Motor neuron (in vitro differentiated cells): Measurements from ENCODE around the gene ZNF106. TPM values are rescaled to one million over a fixed set of nuclear protein-coding genes. Genes with fewer than 3 reads are reported as not detected.

Source experiments
- ATAC-seq, 8 experiments: fragments of 200-7000 bp; cut with Tn5 transposase; replicated peaks in 6 of 8; 2 replicates each; pipeline ENCODE4 v1.8.0; 2021; ENCODE audit warnings: mild to moderate bottlenecking in 8 of 8, moderate library complexity in 8 of 8
- H3K27ac ChIP-seq, 2 donors: fragments of 250-450 bp; sonication (Bioruptor Pico); 2 replicates each; pipeline ENCODE4 v1.9.0; 2021; ENCODE audit warnings: antibody characterized with exemption in 2 of 2, mild to moderate bottlenecking in 2 of 2, moderate library complexity in 1 of 2
- H3K4me1 ChIP-seq, 2 donors: fragments of 250-450 bp; sonication (Bioruptor Pico); replicated peaks in 1 of 2; 2 replicates each; pipeline ENCODE4 v1.6.1; 2021; ENCODE audit warnings: antibody characterized with exemption in 2 of 2, mild to moderate bottlenecking in 2 of 2, moderate library complexity in 1 of 2
- H3K4me3 ChIP-seq, 5 donors: fragments of 250-450 bp; sonication (Bioruptor Pico); 2 replicates each; pipeline ENCODE4 v1.9.0; 2021; ENCODE audit warnings: antibody characterized with exemption in 5 of 5, mild to moderate bottlenecking in 5 of 5, moderate library complexity in 4 of 5
- WGBS, 10 experiments: fragments of 450-650 bp; shearing (Covaris generic); methylation state at CpG; one replicate each; pipeline ENCODE4 v1.0.0; 2022; 5-methylcytosine and 5-hydroxymethylcytosine counted together
- in situ Hi-C, 9 experiments: fragments of 400-800 bp; cut with MboI; loops; one replicate each; pipeline ENCODE4 v1.15.0; 2021; ENCODE audit warnings: low sequenced_read_pairs in 9 of 9, low pct_unique_long_range_greater_than_20kb in 2 of 9; ENCODE audit not compliant: unreplicated experiment in 9 of 9
- total RNA-seq, 8 experiments: library from RNA; unstranded; fragments of 300-600 nt; gene quantifications; 2 replicates each; pipeline versions ENCODE4 v1.2.3 to v1.2.4, GENCODE V29; 2022

The ZNF106 gene
- total RNA-seq, 8 experiments from 2014 or later: 15.1 to 101 (median 33.4) TPM

- ATAC-seq: no peak
- no peaks in the 10 kb centered on the region for H3K4me1 ChIP-seq
- no peak overlapping the region for H3K4me3 ChIP-seq
- WGBS, 10 experiments: 10 to 100% (median 90%) methylated on average over 1 to 5 of the region's 5 CpGs; no CpG with 5 or more reads in 3 of the 10 experiments
- in situ Hi-C loops: no loop called here
- no peak overlapping the region for H3K27ac ChIP-seq
Observed at GRCh38 chr15:42367041-42367440, 123.9 kb downstream of the ZNF106 start.

DNA sequence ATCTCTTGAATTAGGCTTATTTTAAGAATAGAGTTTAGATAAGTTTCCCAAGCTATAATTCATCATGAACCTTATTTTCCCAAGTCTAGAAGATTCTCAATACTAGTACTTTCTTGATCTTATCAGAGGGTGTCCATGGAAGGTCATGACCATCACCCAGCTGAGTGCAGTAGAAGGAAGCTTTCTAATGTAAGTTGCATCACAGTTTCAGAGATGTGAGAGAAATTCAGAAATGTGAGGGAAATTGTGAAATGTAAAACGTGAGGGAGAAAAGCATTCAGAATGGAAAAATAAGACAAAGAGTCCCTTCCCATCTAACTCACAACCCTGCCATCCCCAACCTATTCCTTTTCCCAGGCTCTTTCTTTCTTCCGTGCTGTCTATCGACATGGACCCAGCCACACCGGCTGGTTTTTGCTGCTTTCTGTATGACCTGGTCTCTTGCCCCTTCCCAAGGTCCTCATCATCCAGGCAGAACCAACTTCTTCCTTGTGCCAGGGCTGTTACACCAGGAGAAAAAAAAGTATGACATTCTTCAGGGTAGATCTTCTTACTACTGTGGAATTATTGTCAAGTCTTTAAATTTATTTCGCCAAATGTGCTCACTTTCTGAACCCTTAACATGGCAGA, 124.9 kb downstream of the ZNF106 start:
- no peak overlapping the region for H3K4me3 ChIP-seq
- H3K27ac ChIP-seq: no peak overlapping the region
- in situ Hi-C loops: no loop called here
- ATAC-seq: no peak
- H3K4me1 ChIP-seq: no peaks in the 10 kb centered on the region
- WGBS, 10 experiments: 76 to 100% (median 86%) methylated on average over 1 to 5 of the region's 5 CpGs; no CpG with 5 or more reads in 1 of the 10 experiments

DNA sequence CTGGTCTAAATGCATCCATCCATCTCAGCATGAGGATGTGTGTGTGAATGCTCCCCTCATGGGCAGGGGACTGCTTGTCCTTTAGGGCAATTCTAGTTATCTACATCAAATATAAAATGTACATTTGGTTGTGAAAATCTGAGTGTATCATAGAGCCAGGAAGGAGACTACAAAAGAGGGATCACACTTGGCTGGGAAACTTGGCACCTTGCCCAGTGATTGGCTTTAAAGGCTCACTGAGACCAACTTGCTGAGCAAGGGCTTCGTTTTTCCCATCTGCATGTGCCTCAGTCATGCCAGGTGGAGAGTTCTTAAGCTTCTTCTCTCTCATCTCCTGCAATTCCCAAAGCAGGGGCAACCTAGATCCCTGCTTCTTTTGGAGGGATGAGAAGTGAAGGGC, 126.4 kb downstream of the ZNF106 start:
- 14 to 71% (median 40%) methylated on average over 1 of the region's 1 CpG; no CpG with 5 or more reads in 6 of the 10 experiments for WGBS, 10 experiments
- in situ Hi-C loops: no loop called here
- peak in 1 of 8 experiments; percentile 27 for ATAC-seq
- Histone ChIP-seq H3K27ac (no peak overlapping the region), H3K4me3 (no peak overlapping the region), H3K4me1 (no peaks in the 10 kb centered on the region)

DNA sequence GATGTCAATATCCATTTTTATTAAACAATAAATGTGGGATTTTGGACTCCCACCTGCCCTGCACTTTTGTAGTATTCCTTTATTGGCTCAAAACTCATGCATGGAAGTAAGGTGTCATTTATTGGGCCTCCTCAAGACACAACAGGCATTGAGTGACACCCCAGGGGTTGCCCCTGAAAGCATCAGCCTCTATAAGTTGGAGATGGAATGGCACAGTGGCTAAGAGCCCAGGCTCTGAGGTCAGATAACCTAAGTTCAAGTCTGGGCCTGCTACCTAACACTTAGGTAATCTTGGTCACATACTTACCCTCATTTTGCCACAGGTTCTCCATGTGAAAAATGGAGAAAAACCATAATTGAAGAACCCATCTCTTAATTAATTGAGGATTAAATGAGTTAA, 127.0 kb downstream of the ZNF106 start:
- ATAC-seq: no peak
- no peaks in the 10 kb centered on the region for H3K4me1 ChIP-seq

DNA sequence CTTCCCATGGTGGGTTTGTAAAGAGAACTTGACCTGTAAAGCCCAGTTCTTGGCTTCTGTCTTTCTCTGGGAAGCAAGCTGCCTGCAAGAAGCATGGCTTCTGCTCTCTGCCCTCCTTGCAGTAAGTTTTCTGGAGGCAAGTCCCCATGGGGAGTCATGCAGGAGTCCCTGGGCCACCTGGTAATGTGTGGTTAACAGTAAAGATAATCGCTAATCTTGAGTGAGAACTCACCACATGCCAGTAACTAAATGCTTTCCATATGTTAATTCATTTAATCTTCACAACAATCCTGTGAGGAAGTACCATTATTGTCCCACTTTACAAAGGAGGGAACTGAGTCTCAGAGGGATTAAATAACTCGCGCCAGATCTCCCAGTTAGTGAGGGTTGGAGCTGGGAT, 127.5 kb downstream of the ZNF106 start:
- H3K4me3 ChIP-seq: no peak overlapping the region
- in situ Hi-C loops: no loop called here
- ATAC-seq: no peak
- H3K4me1 ChIP-seq: no peaks in the 10 kb centered on the region
- 34 to 80% (median 57%) methylated on average over 2 to 3 of the region's 3 CpGs; no CpG with 5 or more reads in 4 of the 10 experiments for WGBS, 10 experiments
- no peak overlapping the region for H3K27ac ChIP-seq

More for the DNA sequence above, 127.0 kb downstream of the ZNF106 start:
- Histone ChIP-seq H3K4me3 (no peak overlapping the region), H3K27ac (no peak overlapping the region)
- in situ Hi-C loops: no loop called here

Other genes starting within 250 kb of the ZNF106 start
- 100 to 1,000 TPM in 1 of 8 experiments, 10 to 100 TPM in 7; 11.3 to 125 (median 19.9) TPM for gene GANC, start 217.9 kb downstream of the ZNF106 start, total RNA-seq
- gene TMEM87A, start 217.7 kb downstream of the ZNF106 start, total RNA-seq: 10 to 100 TPM; 34.9 to 88.9 (median 50.2) TPM
- gene CAPN3, start 131.6 kb downstream of the ZNF106 start, total RNA-seq: 10 to 100 TPM in 2 of 8 experiments, 1 to 10 TPM in 4, under 1 TPM in 2; 0.81 to 30.3 (median 2.9) TPM
- 10 to 100 TPM in 5 of 8 experiments, 1 to 10 TPM in 3; 5.6 to 72.9 (median 23.3) TPM for gene SNAP23, start 4.5 kb upstream of the ZNF106 start, total RNA-seq
- gene LRRC57, start 57.7 kb upstream of the ZNF106 start, total RNA-seq: 10 to 100 TPM in 7 of 8 experiments, 1 to 10 TPM in 1; 9.0 to 28.8 (median 15.0) TPM
- 10 to 100 TPM; 13.0 to 35.6 (median 19.2) TPM for gene HAUS2, start 57.7 kb upstream of the ZNF106 start, total RNA-seq
- gene STARD9, start 84.5 kb upstream of the ZNF106 start, total RNA-seq: 10 to 100 TPM in 3 of 8 experiments, 1 to 10 TPM in 5; 1.6 to 14.3 (median 8.9) TPM
- 10 to 100 TPM in 4 of 8 experiments, 1 to 10 TPM in 4; 5.0 to 15.4 (median 10.0) TPM for gene CDAN1, start 246.0 kb upstream of the ZNF106 start, total RNA-seq